ENCODE results near the gene ASCC1. TPM values are rescaled to one million over a fixed set of nuclear protein-coding genes. Genes with fewer than 3 reads are reported as not detected.

Gene ASCC1
- total RNA-seq, 4 donors from 2014 or later: 24.4 to 42.4 (median 35.2) TPM

DNA sequence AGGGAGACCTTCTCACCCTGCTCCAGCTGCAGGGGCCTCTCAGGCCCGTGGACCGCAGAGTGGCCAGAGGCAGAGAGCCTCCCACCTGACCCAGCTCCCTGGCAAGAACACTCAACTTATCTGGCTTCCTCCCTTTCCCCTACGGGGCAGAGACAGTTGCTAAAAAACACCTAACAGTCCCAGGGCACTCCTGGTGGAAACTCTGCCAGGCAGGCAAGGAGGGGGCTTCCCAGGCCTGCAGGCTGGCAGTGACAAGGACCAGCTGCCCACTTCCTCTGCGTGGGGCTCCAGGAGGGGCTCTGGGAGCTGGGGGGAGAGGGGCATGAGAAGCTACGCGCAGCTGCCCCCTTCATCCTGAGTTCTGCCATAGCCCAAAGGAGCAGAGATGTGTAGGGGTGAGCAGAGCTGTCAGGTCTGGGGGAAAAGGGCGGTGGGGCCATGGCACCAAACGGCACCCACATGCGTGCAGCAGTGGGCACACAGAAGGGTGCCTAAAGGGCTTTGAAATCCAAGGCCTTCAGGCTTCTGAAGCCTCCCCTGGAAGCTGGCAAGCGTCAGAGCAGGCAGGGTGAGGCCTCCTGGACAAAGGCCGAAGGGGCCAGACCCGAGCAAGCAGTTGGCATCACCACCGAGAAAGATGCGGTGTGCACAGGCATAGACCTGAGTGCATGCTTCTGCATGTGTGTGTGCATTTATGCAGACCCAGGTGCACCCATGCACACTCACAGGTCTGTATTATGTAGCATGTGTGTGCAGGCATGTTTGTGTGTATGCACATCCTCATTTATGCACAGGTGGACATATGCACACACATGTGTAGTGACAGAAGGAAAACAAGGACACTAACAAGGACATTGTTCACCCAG, 142.1 kb downstream of the ASCC1 start:
- no peak for ATAC-seq
- H3K27ac ChIP-seq: no peak overlapping the region
- H3K27me3 ChIP-seq: no peaks in the 10 kb centered on the region
- 55% methylated on average over 6 of the region's 14 CpGs; no CpG with 5 or more reads in 1 of the 2 donors for WGBS, 2 donors (ENCODE audit: low coverage in 1 of 2)
- no peaks in the 10 kb centered on the region for H3K9me3 ChIP-seq
- H3K4me1 ChIP-seq: no peaks in the 10 kb centered on the region
- TF ChIP-seq EP300 (IDR thresholded peaks at IDR 0.05): no peak
- no peak for TF ChIP-seq POLR2AphosphoS5 (IDR thresholded peaks at IDR 0.05)
- H3K36me3 ChIP-seq: no peaks in the 10 kb centered on the region
- H3K4me3 ChIP-seq: no peak overlapping the region

GRCh38 chr10:72072639-72073038, 143.4 kb downstream of the ASCC1 start:
- Histone ChIP-seq H3K36me3 (no peaks in the 10 kb centered on the region), H3K4me1 (peaks cover 0 to 13% (median 0%) of the 10 kb centered on the region in 3 donors), H3K27me3 (no peaks in the 10 kb centered on the region), H3K27ac (no peak overlapping the region), H3K4me3 (no peak overlapping the region), H3K9me3 (no peaks in the 10 kb centered on the region)
- ATAC-seq: no peak
- WGBS, 2 donors (ENCODE audit: low coverage in 1 of 2): 79 to 93% methylated on average over 2 to 4 of the region's 5 CpGs
- TF ChIP-seq POLR2A (IDR thresholded peaks at IDR 0.05): no peak
- TF ChIP-seq POLR2AphosphoS5 (IDR thresholded peaks at IDR 0.05): no peak
- TF ChIP-seq EP300 (IDR thresholded peaks at IDR 0.05): no peak
- TF ChIP-seq CTCF (IDR thresholded peaks at IDR 0.05): no peak

DNA sequence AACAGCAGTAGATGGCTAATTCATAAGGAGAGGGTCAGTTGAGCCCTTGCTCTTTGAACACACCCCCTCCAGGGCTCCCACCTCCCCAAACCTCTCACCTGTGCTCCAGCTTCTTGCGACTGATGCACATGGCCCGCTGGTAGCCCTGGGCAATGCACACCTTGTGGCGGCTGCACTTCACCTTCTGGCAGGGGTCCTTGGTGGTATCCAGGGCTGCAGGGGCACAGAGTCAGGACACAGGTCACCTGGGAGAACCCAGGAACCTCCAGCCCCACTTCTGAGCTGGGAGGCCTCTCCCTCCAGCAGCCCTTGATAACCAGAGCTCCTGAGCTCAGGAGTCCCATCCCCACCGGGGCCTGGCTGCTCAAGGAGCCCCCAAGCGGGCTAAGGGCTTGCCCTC, 144.0 kb downstream of the ASCC1 start:
- Histone ChIP-seq H3K27ac (no peak overlapping the region), H3K27me3 (no peaks in the 10 kb centered on the region), H3K9me3 (no peaks in the 10 kb centered on the region), H3K4me1 (peaks cover 0 to 19% (median 0%) of the 10 kb centered on the region in 3 donors), H3K36me3 (no peaks in the 10 kb centered on the region), H3K4me3 (no peak overlapping the region)
- no peak for ATAC-seq
- TF ChIP-seq EP300 (IDR thresholded peaks at IDR 0.05): no peak
- no peak for TF ChIP-seq POLR2AphosphoS5 (IDR thresholded peaks at IDR 0.05)
- TF ChIP-seq POLR2A (IDR thresholded peaks at IDR 0.05): no peak
- TF ChIP-seq CTCF (IDR thresholded peaks at IDR 0.05): no peak
- 80 to 96% methylated on average over 1 to 4 of the region's 5 CpGs for WGBS, 2 donors (ENCODE audit: low coverage in 1 of 2)

DNA sequence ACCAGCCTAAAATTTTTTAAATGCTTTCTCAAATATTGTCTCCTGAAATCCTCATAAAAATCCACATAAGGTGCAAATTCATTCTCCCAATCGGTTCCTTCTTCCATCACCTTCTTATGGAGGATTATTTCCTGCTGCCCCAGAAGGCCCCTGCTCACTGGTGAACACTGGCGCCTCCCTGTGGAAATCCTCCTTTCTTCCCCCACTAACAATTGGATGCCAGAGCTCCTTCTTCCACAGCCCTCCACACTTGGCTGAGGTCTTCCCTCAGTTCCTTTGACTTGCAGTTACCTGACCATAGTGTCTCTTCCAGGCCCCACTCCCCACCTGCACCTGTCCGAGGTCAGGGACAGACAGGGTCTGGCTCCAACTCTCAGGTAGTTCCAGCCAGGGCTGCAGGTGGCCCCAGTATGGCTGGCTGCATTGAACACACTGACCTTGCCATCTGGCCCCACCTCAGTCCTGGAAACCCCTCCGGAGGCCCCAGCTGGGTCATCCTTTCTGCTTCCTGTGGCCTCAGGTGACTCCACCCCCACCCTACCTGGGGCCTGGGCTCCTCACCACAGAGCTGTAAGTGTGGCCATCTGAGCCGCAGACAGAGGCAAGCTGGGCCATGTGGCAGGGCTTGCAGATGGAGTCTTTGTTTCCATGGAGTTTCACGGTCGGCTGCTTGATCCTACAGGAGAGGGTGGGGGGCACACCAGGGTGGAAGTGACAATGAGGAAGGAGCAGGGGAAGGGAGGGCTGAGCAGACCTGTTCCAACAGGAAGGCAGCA, 146.1 kb downstream of the ASCC1 start:
- WGBS, 2 donors (ENCODE audit: low coverage in 1 of 2): 93 to 96% methylated on average over 2 to 4 of the region's 7 CpGs
- H3K36me3 ChIP-seq: no peaks in the 10 kb centered on the region

More for the DNA sequence above, 146.1 kb downstream of the ASCC1 start:
- Histone ChIP-seq H3K27me3 (no peaks in the 10 kb centered on the region), H3K27ac (no peak overlapping the region), H3K4me1 (peaks cover 0 to 19% (median 0%) of the 10 kb centered on the region in 3 donors), H3K9me3 (no peaks in the 10 kb centered on the region), H3K4me3 (no peak overlapping the region)
- ATAC-seq: no peak
- TF ChIP-seq EP300 (IDR thresholded peaks at IDR 0.05) (no peak), POLR2AphosphoS5 (IDR thresholded peaks at IDR 0.05) (no peak), POLR2A (IDR thresholded peaks at IDR 0.05) (no peak), CTCF (IDR thresholded peaks at IDR 0.05) (no peak)

Measured in gastroesophageal sphincter (tissue), 4 donors.